WTC11 (cell line): ENCODE measurements around the gene IFNL4. TPM values are rescaled to one million over a fixed set of nuclear protein-coding genes. Genes with fewer than 3 reads are reported as not detected.

Experiments used
- ATAC-seq: fragments of 200-7000 bp; cut with Tn5 transposase; 2 replicates; pipeline ENCODE4 v1.10.0; 2021; ENCODE audit warnings: mild to moderate bottlenecking, moderate library complexity
- CTCF ChIA-PET: fragments of 300-600 bp; sonication (Branson Sonifier 250); formaldehyde crosslinking; loops from one replicate; lab custom pipeline; 2021; ENCODE audit warnings: antibody characterized with exemption; lab: Charles Lee
- POLR2A ChIA-PET: fragments of 350-600 bp; sonication (Branson Sonifier 250); formaldehyde crosslinking; loops from one replicate; lab custom pipeline; 2021; ENCODE audit warnings: antibody characterized with exemption; lab: Charles Lee
- DNase-seq: peaks from one replicate; pipeline ENCODE4 v3.0.0; 2021; ENCODE audit warnings: low spot score
- H3K27ac Mint-ChIP-seq: 2 replicates; pipeline ENCODE4 v1.8.0; 2021; ENCODE audit warnings: mixed read lengths
- H3K27me3 Mint-ChIP-seq: 2 replicates; pipeline ENCODE4 v1.8.0; 2021; ENCODE audit warnings: low read depth, mild to moderate bottlenecking, moderate library complexity, mixed read lengths
- H3K36me3 Mint-ChIP-seq: 2 replicates; pipeline ENCODE4 v1.8.0; 2021; ENCODE audit warnings: mixed read lengths
- H3K4me1 Mint-ChIP-seq: 2 replicates; pipeline ENCODE4 v1.8.0; 2022; ENCODE audit warnings: mixed read lengths
- H3K4me3 Mint-ChIP-seq: 2 replicates; pipeline ENCODE4 v1.8.0; 2021; ENCODE audit warnings: mild to moderate bottlenecking, moderate library complexity, mixed read lengths
- H3K9me3 Mint-ChIP-seq: 2 replicates; pipeline ENCODE4 v1.8.0; 2021; ENCODE audit warnings: mixed read lengths
- EMX1 ChIP-seq: fragments of 250-450 bp; sonication (Bioruptor Pico); IDR thresholded peaks from 2 replicates; pipeline ENCODE4 v1.8.0; 2021; ENCODE audit warnings: mild to moderate bottlenecking
- FOXP1 ChIP-seq: sonication (generic); formaldehyde crosslinking; IDR thresholded peaks from 2 replicates; pipeline ENCODE4 v1.8.0; 2022; ENCODE audit warnings: missing genetic modification reagents, mild to moderate bottlenecking, moderate library complexity, borderline replicate concordance
- JUN ChIP-seq: sonication (generic); formaldehyde crosslinking; IDR thresholded peaks from 2 replicates; pipeline ENCODE4 v1.8.0; 2023; ENCODE audit warnings: mild to moderate bottlenecking, missing genetic modification reagents
- NFATC4 ChIP-seq: fragments of 250-450 bp; sonication (Bioruptor Pico); IDR thresholded peaks from 2 replicates; pipeline ENCODE4 v1.9.0; 2021; ENCODE audit warnings: mild to moderate bottlenecking
- NR2C2 ChIP-seq: sonication (generic); formaldehyde crosslinking; IDR thresholded peaks from 2 replicates; pipeline ENCODE4 v1.8.0; 2022; ENCODE audit warnings: mild to moderate bottlenecking, missing genetic modification reagents
- RELA ChIP-seq: sonication (generic); formaldehyde crosslinking; IDR thresholded peaks from 2 replicates; pipeline ENCODE4 v1.8.1; 2022; ENCODE audit warnings: missing genetic modification reagents, mild to moderate bottlenecking, borderline replicate concordance
- SMAD4 ChIP-seq: sonication (generic); formaldehyde crosslinking; IDR thresholded peaks from 2 replicates; pipeline ENCODE4 v1.8.0; 2022; ENCODE audit warnings: mild to moderate bottlenecking, missing genetic modification reagents
- SOX15 ChIP-seq: fragments of 250-450 bp; sonication (Bioruptor Pico); IDR thresholded peaks from 2 replicates; pipeline ENCODE4 v1.9.0; 2021; ENCODE audit warnings: mild to moderate bottlenecking
- SP1 ChIP-seq: sonication (generic); formaldehyde crosslinking; conservative IDR thresholded peaks from 2 replicates; pipeline ENCODE4 v1.8.1; 2022; ENCODE audit warnings: missing genetic modification reagents
- TP53 ChIP-seq: sonication (generic); formaldehyde crosslinking; IDR thresholded peaks from 2 replicates; pipeline ENCODE4 v1.8.1; 2023; ENCODE audit warnings: mild to moderate bottlenecking, missing genetic modification reagents
- ZNF396 ChIP-seq: fragments of 250-450 bp; sonication (Bioruptor Pico); IDR thresholded peaks from 2 replicates; pipeline ENCODE4 v1.8.0; 2021; ENCODE audit warnings: mild to moderate bottlenecking, moderate library complexity, borderline replicate concordance
- total RNA-seq: library from RNA; stranded (reverse); gene quantifications from 3 replicates; pipeline ENCODE4 v1.2.3, GENCODE V29; 2021
- TF ChIP-seq, protein P1 (sequence below): sonication (generic); formaldehyde crosslinking; IDR thresholded peaks from 2 replicates; pipeline ENCODE4 v1.8.0; 2022; ENCODE audit warnings: missing genetic modification reagents
- TF ChIP-seq, protein P2 (sequence below): sonication (generic); formaldehyde crosslinking; IDR thresholded peaks from 2 replicates; pipeline ENCODE4 v1.8.1; 2023; ENCODE audit warnings: mild to moderate bottlenecking, missing genetic modification reagents, moderate library complexity
- TF ChIP-seq, protein P3 (sequence below): sonication (generic); formaldehyde crosslinking; IDR thresholded peaks from 2 replicates; pipeline ENCODE4 v1.8.1; 2023; ENCODE audit warnings: mild to moderate bottlenecking, moderate library complexity, missing genetic modification reagents
- TF ChIP-seq, protein P4 (sequence below): sonication (generic); formaldehyde crosslinking; IDR thresholded peaks from 2 replicates; pipeline ENCODE4 v1.8.1; 2022; ENCODE audit warnings: mild to moderate bottlenecking, moderate library complexity, missing genetic modification reagents
- TF ChIP-seq, protein P5 (sequence below): sonication (generic); formaldehyde crosslinking; IDR thresholded peaks from 2 replicates; pipeline ENCODE4 v1.8.0; 2023; ENCODE audit warnings: missing genetic modification reagents, mild to moderate bottlenecking, borderline replicate concordance
- TF ChIP-seq, protein P6 (sequence below): sonication (generic); formaldehyde crosslinking; IDR thresholded peaks from 2 replicates; pipeline ENCODE4 v1.8.1; 2023; ENCODE audit warnings: mild to moderate bottlenecking, missing genetic modification reagents
- TF ChIP-seq, protein P7 (sequence below): sonication (generic); formaldehyde crosslinking; IDR thresholded peaks from 2 replicates; pipeline ENCODE4 v1.8.0; 2022; ENCODE audit warnings: mild to moderate bottlenecking, missing genetic modification reagents

The IFNL4 gene
- total RNA-seq, 1 experiment from 2014 or later: not detected

DNA sequence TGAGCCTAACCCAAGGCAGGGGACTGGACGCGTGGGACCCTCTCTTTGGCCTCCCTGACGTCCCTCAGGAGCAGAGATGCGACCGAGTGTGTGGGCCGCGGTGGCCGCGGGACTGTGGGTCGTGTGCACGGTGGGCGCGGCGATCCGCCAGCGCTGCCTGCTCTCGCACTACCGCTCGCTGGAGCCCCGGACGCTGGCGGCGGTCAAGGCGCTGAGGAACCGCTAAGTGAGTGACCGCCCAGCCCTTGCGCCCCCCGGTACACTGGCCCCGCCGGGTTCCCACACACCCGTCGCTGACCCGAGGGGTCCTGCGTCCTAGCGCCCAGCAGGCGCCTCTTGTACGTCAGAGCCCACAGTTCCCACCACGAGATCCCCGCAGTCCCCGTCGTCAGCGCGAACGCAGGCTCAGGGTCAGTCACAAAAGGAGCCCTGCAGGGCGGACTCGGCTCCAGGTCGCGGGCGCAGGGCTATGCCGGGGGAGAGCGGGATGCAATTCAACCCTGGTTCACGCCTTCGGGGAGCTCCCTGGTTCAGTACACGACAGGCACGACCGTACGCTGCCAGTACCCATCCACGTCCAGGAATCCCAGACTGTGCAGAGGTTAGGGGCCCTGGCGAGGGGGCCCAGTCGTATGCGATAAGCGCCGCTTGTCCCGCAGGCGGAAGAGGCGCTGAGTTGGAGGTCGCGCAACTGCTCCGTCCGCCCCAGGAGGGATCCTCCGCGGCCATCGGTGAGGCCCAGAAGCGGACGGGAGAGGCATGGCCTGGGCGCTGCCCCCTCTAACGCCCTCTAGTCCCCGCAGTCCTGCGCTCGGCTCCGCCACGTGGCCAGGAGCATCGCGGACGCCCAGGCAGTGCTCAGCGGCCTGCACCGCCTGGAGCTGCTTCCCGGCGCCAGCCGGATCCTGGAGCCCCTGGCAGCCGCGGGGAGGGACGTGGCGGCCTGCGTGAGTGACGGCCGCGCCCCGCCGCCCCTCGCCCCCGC, 15.9 kb upstream of the IFNL4 start (continued):
- TF ChIP-seq, protein P1, sequence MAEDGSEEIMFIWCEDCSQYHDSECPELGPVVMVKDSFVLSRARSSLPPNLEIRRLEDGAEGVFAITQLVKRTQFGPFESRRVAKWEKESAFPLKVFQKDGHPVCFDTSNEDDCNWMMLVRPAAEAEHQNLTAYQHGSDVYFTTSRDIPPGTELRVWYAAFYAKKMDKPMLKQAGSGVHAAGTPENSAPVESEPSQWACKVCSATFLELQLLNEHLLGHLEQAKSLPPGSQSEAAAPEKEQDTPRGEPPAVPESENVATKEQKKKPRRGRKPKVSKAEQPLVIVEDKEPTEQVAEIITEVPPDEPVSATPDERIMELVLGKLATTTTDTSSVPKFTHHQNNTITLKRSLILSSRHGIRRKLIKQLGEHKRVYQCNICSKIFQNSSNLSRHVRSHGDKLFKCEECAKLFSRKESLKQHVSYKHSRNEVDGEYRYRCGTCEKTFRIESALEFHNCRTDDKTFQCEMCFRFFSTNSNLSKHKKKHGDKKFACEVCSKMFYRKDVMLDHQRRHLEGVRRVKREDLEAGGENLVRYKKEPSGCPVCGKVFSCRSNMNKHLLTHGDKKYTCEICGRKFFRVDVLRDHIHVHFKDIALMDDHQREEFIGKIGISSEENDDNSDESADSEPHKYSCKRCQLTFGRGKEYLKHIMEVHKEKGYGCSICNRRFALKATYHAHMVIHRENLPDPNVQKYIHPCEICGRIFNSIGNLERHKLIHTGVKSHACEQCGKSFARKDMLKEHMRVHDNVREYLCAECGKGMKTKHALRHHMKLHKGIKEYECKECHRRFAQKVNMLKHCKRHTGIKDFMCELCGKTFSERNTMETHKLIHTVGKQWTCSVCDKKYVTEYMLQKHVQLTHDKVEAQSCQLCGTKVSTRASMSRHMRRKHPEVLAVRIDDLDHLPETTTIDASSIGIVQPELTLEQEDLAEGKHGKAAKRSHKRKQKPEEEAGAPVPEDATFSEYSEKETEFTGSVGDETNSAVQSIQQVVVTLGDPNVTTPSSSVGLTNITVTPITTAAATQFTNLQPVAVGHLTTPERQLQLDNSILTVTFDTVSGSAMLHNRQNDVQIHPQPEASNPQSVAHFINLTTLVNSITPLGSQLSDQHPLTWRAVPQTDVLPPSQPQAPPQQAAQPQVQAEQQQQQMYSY (CRISPR knock-in tag): peak; percentile 51
- no peak for TF ChIP-seq NR2C2 (CRISPR knock-in tag)
- TF ChIP-seq NFATC4 (CRISPR knock-in tag): no peak
- TF ChIP-seq TP53 (CRISPR knock-in tag): peak; percentile 90; the same call in 1 of the 2 replicates
- TF ChIP-seq JUN (CRISPR knock-in tag): no peak
- TF ChIP-seq SMAD4 (CRISPR knock-in tag): no peak
- TF ChIP-seq, all 79 proteins: peak for 22

DNA sequence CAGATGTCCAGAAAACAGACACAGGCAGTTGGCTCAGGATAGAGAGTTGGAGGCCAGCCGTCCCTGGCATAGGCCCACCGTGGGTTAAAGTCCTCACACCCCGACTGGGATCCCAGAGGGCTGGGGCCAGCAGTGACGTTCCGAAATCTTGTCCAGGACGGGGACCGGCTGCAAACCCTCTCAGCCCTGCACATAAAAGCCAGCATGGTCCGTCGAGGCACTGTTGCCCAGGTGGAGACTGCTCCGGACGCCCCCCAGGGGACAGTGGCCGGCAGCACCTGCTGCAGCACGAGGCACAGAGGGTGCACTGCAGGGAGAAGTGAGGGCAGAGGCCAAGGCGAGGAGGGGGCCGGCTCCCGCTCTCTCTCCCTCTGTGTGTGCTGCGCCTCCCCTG, 15.3 kb upstream of the IFNL4 start:
- H3K36me3 Mint-ChIP-seq: no peaks in the 10 kb centered on the region; the same call in 1 of the 2 replicates
- CTCF ChIA-PET: no interaction called here
- peaks cover 12% of the 10 kb centered on the region; the same call in 1 of the 2 replicates for H3K4me1 Mint-ChIP-seq
- DNase-seq: peak; percentile 53
- TF ChIP-seq, protein P2, sequence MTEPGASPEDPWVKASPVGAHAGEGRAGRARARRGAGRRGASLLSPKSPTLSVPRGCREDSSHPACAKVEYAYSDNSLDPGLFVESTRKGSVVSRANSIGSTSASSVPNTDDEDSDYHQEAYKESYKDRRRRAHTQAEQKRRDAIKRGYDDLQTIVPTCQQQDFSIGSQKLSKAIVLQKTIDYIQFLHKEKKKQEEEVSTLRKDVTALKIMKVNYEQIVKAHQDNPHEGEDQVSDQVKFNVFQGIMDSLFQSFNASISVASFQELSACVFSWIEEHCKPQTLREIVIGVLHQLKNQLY: no peak
- TF ChIP-seq, protein P3, sequence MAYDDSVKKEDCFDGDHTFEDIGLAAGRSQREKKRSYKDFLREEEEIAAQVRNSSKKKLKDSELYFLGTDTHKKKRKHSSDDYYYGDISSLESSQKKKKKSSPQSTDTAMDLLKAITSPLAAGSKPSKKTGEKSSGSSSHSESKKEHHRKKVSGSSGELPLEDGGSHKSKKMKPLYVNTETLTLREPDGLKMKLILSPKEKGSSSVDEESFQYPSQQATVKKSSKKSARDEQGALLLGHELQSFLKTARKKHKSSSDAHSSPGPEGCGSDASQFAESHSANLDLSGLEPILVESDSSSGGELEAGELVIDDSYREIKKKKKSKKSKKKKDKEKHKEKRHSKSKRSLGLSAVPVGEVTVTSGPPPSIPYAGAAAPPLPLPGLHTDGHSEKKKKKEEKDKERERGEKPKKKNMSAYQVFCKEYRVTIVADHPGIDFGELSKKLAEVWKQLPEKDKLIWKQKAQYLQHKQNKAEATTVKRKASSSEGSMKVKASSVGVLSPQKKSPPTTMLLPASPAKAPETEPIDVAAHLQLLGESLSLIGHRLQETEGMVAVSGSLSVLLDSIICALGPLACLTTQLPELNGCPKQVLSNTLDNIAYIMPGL (CRISPR knock-in tag): peak; percentile 31; the same call in 1 of the 2 replicates
- TF ChIP-seq RELA (CRISPR knock-in tag): 0 out of 2 replicates have a peak, but pooled peaks have one; percentile 54
- TF ChIP-seq, protein P4, sequence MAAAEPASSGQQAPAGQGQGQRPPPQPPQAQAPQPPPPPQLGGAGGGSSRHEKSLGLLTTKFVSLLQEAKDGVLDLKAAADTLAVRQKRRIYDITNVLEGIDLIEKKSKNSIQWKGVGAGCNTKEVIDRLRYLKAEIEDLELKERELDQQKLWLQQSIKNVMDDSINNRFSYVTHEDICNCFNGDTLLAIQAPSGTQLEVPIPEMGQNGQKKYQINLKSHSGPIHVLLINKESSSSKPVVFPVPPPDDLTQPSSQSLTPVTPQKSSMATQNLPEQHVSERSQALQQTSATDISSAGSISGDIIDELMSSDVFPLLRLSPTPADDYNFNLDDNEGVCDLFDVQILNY (CRISPR knock-in tag): 0 out of 2 replicates have a peak, but pooled peaks have one; percentile 29
- TF ChIP-seq, protein P5, sequence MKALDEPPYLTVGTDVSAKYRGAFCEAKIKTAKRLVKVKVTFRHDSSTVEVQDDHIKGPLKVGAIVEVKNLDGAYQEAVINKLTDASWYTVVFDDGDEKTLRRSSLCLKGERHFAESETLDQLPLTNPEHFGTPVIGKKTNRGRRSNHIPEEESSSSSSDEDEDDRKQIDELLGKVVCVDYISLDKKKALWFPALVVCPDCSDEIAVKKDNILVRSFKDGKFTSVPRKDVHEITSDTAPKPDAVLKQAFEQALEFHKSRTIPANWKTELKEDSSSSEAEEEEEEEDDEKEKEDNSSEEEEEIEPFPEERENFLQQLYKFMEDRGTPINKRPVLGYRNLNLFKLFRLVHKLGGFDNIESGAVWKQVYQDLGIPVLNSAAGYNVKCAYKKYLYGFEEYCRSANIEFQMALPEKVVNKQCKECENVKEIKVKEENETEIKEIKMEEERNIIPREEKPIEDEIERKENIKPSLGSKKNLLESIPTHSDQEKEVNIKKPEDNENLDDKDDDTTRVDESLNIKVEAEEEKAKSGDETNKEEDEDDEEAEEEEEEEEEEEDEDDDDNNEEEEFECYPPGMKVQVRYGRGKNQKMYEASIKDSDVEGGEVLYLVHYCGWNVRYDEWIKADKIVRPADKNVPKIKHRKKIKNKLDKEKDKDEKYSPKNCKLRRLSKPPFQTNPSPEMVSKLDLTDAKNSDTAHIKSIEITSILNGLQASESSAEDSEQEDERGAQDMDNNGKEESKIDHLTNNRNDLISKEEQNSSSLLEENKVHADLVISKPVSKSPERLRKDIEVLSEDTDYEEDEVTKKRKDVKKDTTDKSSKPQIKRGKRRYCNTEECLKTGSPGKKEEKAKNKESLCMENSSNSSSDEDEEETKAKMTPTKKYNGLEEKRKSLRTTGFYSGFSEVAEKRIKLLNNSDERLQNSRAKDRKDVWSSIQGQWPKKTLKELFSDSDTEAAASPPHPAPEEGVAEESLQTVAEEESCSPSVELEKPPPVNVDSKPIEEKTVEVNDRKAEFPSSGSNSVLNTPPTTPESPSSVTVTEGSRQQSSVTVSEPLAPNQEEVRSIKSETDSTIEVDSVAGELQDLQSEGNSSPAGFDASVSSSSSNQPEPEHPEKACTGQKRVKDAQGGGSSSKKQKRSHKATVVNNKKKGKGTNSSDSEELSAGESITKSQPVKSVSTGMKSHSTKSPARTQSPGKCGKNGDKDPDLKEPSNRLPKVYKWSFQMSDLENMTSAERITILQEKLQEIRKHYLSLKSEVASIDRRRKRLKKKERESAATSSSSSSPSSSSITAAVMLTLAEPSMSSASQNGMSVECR (CRISPR knock-in tag): 0 out of 2 replicates have a peak, but pooled peaks have one; percentile 46
- 0 out of 2 replicates have a peak, but pooled peaks have one; percentile 14 for TF ChIP-seq NR2C2 (CRISPR knock-in tag)
- 0 out of 2 replicates have a peak, but pooled peaks have one; percentile 13 for TF ChIP-seq SP1 (CRISPR knock-in tag)
- TF ChIP-seq, protein P6, sequence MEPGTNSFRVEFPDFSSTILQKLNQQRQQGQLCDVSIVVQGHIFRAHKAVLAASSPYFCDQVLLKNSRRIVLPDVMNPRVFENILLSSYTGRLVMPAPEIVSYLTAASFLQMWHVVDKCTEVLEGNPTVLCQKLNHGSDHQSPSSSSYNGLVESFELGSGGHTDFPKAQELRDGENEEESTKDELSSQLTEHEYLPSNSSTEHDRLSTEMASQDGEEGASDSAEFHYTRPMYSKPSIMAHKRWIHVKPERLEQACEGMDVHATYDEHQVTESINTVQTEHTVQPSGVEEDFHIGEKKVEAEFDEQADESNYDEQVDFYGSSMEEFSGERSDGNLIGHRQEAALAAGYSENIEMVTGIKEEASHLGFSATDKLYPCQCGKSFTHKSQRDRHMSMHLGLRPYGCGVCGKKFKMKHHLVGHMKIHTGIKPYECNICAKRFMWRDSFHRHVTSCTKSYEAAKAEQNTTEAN (CRISPR knock-in tag): 0 out of 2 replicates have a peak, but pooled peaks have one; percentile 60
- TF ChIP-seq, protein P7, sequence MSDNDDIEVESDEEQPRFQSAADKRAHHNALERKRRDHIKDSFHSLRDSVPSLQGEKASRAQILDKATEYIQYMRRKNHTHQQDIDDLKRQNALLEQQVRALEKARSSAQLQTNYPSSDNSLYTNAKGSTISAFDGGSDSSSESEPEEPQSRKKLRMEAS (CRISPR knock-in tag): peak; percentile 95
- peak; percentile 80 for TF ChIP-seq FOXP1 (CRISPR knock-in tag)
- no peak for TF ChIP-seq SOX15 (CRISPR knock-in tag)
- no peak for TF ChIP-seq EMX1
- no peak for TF ChIP-seq ZNF396 (CRISPR knock-in tag)
- peak overlapping the region; percentile 41; the same call in 1 of the 2 replicates for H3K4me3 Mint-ChIP-seq
- no peaks in the 10 kb centered on the region for H3K9me3 Mint-ChIP-seq
- POLR2A ChIA-PET: no interaction called here
- peak; percentile 38 for ATAC-seq
- peaks cover 80% of the 10 kb centered on the region for H3K27me3 Mint-ChIP-seq
- no peak overlapping the region for H3K27ac Mint-ChIP-seq
